GM12878 (cell line): ENCODE measurements around the gene PTPRU.

Source experiments
- SP1 ChIP-seq: IDR thresholded peaks from one replicate; pipeline ENCODE4 v1.6.1; 2011; ENCODE audit warnings: low read depth, low read length
- TAF1 ChIP-seq: IDR thresholded peaks from 2 replicates; pipeline ENCODE4 v1.6.1; 2011; ENCODE audit warnings: mild to moderate bottlenecking, low read depth, low read length, borderline replicate concordance
- TF ChIP-seq, protein P1 (sequence below), 3 experiments: IDR thresholded peaks in 2 of 3; conservative IDR thresholded peaks in 1 of 3; 2 replicates each; pipeline ENCODE4 v1.5.1; 2011; ENCODE audit warnings: low read depth in 3 of 3, low read length in 3 of 3, mild to moderate bottlenecking in 3 of 3, control low read depth in 2 of 3, moderate library complexity in 2 of 3, inconsistent platforms in 1 of 3, mixed read lengths in 1 of 3; ENCODE audit not compliant: control insufficient read depth in 2 of 3, insufficient read depth in 1 of 3; ENCODE audit errors: extremely low read depth in 1 of 3

DNA sequence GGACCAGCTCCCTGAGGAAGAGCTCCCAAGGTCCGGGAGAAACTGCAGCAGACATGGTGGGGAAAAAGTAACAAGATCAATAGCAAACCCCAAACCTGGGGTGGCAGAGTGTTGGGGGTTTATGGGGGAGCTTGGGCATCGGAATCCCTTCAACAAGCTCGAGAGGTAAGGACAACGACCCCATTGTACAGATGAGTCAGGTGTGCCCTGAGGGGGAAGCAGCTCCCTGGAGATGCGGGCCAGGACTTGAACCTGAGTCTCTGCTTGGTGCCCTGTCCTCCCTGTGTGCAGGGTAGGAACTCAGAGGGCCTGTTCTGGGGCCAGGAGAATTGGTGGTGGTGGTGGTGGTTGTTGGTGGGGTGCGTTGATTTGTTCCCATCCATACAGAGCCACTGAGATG is 125.4 kb downstream of the PTPRU start:
- TF ChIP-seq, protein P1, sequence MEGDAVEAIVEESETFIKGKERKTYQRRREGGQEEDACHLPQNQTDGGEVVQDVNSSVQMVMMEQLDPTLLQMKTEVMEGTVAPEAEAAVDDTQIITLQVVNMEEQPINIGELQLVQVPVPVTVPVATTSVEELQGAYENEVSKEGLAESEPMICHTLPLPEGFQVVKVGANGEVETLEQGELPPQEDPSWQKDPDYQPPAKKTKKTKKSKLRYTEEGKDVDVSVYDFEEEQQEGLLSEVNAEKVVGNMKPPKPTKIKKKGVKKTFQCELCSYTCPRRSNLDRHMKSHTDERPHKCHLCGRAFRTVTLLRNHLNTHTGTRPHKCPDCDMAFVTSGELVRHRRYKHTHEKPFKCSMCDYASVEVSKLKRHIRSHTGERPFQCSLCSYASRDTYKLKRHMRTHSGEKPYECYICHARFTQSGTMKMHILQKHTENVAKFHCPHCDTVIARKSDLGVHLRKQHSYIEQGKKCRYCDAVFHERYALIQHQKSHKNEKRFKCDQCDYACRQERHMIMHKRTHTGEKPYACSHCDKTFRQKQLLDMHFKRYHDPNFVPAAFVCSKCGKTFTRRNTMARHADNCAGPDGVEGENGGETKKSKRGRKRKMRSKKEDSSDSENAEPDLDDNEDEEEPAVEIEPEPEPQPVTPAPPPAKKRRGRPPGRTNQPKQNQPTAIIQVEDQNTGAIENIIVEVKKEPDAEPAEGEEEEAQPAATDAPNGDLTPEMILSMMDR (IDR thresholded peaks at IDR 0.05 in 2 of 3, conservative IDR thresholded peaks at IDR 0.05 in 1 of 3; ENCODE audit: control insufficient read depth in 2 of 3, extremely low read depth in 1 of 3, insufficient read depth in 1 of 3, low read depth in 3 of 3, low read length in 3 of 3), result no peak
- TF ChIP-seq SP1 (no peak), TAF1 (no peak)
